Lung (tissue), 12 donors: ENCODE results near the gene IDH3G. TPM values are rescaled to one million over a fixed set of nuclear protein-coding genes. Genes with fewer than 3 reads are reported as not detected.

Experiments
- ATAC-seq: fragments of 200-7000 bp; cut with Tn5 transposase; one replicate; pipeline ENCODE4 v1.9.1; 2020; ENCODE audit warnings: moderate number of reproducible peaks; ENCODE audit not compliant: insufficient read depth, low FRiP score
- DNase-seq, 3 donors: peaks; one replicate each; pipeline ENCODE4 v3.0.0-alpha.2; 2013 to 2017
- H3K27ac ChIP-seq, 2 donors: one replicate each; pipeline ENCODE4 v1.5.1; 2013; ENCODE audit warnings: mild to moderate bottlenecking in 2 of 2, moderate library complexity in 2 of 2, control low read depth in 1 of 2, inconsistent platforms in 1 of 2, low read depth in 1 of 2, low read length in 1 of 2
- H3K27me3 ChIP-seq, 3 donors: one replicate each; pipeline ENCODE4 v1.5.1; 2013; ENCODE audit warnings: low read length in 2 of 3; ENCODE audit not compliant: control insufficient read depth in 3 of 3, insufficient read depth in 3 of 3
- H3K36me3 ChIP-seq, 4 donors: one replicate each; pipeline ENCODE4 v1.5.1; 2013; ENCODE audit warnings: low read length in 4 of 4, mild to moderate bottlenecking in 1 of 4, moderate library complexity in 1 of 4; ENCODE audit not compliant: control insufficient read depth in 4 of 4, insufficient read depth in 4 of 4
- H3K4me1 ChIP-seq, 5 donors: one replicate each; pipeline ENCODE4 v1.5.1; 2013; ENCODE audit warnings: low read length in 5 of 5, mild to moderate bottlenecking in 2 of 5, moderate library complexity in 1 of 5; ENCODE audit not compliant: control insufficient read depth in 5 of 5, insufficient read depth in 5 of 5
- H3K4me3 ChIP-seq: one replicate; pipeline ENCODE4 v1.5.1; 2013; ENCODE audit warnings: mild to moderate bottlenecking, control low read depth, moderate library complexity
- H3K9ac ChIP-seq, 2 donors: one replicate each; pipeline ENCODE4 v1.5.1; 2013; ENCODE audit warnings: low read length in 2 of 2, control low read depth in 1 of 2; ENCODE audit not compliant: insufficient read depth in 1 of 2
- H3K9me3 ChIP-seq, 4 donors: one replicate each; pipeline ENCODE4 v1.5.1; 2013; ENCODE audit warnings: low read length in 3 of 4, mild to moderate bottlenecking in 1 of 4, moderate library complexity in 1 of 4; ENCODE audit not compliant: control insufficient read depth in 4 of 4, insufficient read depth in 3 of 4
- WGBS, 2 donors: extraction: QIAGEN DNeasy Blood & Tissue Kit; methylation state at CpG; one replicate each; pipeline ENCODE4 v1.1.7; 2013; 5-methylcytosine and 5-hydroxymethylcytosine counted together
- polyA plus RNA-seq, 2 donors: library from polyadenylated mRNA; stranded (reverse); fragments of 200-250 nt; gene quantifications; one replicate each; pipeline ENCODE4 v1.2.1, GENCODE V29; 2013
- total RNA-seq, 2 donors: library from RNA; depleted of rRNA in 1 of 2; stranded (reverse); fragments of >200 nt in 1 of 2; gene quantifications; one replicate each; pipeline ENCODE4 v1.2.1, GENCODE V29; 2014 to 2021
- TF ChIP-seq, protein P1 (sequence below): IDR thresholded peaks from 2 replicates; pipeline ENCODE4 v1.5.1; 2012; ENCODE audit warnings: mild to moderate bottlenecking; ENCODE audit errors: control extremely low read depth, extremely low read depth
- donor health status: control.
- donor health status: control.
- donor health status: Bipolar disorder and iron deficiency.
- donor health status: healthy.
- donor health status: DM: yes; HTN: yes; CAD: no.

IDH3G gene
- total and polyA plus RNA-seq, 4 donors: 30.4 to 65.5 (median 54.7) TPM

DNA sequence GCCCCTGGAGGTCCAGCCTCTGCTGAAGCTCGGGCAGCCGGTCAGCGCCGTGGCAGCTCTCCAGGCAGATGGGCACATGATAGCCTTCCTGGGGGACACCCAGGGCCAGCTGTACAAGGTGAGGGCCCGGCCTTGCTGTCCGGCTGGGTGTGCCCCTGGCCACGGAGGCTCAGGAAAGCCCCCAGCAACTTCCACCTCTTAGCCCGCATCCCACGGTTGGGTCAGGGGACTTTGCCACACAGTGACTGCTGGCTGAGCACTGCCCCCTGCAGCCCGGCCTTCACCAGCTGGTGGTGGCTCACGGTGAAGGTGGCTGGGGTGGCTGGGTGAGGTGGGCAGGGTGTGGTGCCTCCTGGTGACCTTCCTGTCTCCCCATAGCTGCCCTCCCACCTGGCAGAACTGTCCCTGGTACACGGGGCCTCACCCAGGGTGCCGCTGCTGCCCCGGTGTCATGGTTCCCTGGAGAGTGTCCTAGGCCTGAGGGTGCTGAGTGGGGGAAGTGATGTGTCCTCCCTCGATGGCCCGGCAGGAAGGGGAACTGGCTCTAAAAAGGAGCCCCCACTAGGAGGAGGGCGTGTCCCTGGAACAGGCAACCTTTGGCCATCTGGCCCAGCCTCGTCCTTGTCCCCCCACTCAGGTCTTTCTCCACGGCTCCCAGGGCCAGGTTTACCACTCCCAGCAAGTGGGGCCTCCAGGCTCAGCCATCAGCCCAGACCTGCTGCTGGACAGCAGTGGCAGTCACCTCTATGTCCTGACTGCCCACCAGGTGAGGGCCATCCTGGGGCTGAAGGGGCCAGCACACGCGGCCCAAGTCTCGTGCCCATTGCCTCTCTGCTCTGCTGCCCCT, 25.6 kb downstream of the IDH3G start:
- TF ChIP-seq, protein P1, sequence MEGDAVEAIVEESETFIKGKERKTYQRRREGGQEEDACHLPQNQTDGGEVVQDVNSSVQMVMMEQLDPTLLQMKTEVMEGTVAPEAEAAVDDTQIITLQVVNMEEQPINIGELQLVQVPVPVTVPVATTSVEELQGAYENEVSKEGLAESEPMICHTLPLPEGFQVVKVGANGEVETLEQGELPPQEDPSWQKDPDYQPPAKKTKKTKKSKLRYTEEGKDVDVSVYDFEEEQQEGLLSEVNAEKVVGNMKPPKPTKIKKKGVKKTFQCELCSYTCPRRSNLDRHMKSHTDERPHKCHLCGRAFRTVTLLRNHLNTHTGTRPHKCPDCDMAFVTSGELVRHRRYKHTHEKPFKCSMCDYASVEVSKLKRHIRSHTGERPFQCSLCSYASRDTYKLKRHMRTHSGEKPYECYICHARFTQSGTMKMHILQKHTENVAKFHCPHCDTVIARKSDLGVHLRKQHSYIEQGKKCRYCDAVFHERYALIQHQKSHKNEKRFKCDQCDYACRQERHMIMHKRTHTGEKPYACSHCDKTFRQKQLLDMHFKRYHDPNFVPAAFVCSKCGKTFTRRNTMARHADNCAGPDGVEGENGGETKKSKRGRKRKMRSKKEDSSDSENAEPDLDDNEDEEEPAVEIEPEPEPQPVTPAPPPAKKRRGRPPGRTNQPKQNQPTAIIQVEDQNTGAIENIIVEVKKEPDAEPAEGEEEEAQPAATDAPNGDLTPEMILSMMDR: no peak
- Histone ChIP-seq H3K4me3 (no peak overlapping the region), H3K9me3 (peaks cover 0 to 2% (median 0%) of the 10 kb centered on the region in 4 donors), H3K27ac (no peak overlapping the region), H3K4me1 (peaks cover 0 to 16% (median 10%) of the 10 kb centered on the region in 5 donors), H3K9ac (no peak overlapping the region), H3K27me3 (no peaks in the 10 kb centered on the region), H3K36me3 (no peaks in the 10 kb centered on the region)
- WGBS, 2 donors: 73 to 79% methylated on average over 16 to 22 of the region's 22 CpGs
- DNase-seq (peak in 1 of 3 donors; percentile 13), ATAC-seq (no peak)

DNA sequence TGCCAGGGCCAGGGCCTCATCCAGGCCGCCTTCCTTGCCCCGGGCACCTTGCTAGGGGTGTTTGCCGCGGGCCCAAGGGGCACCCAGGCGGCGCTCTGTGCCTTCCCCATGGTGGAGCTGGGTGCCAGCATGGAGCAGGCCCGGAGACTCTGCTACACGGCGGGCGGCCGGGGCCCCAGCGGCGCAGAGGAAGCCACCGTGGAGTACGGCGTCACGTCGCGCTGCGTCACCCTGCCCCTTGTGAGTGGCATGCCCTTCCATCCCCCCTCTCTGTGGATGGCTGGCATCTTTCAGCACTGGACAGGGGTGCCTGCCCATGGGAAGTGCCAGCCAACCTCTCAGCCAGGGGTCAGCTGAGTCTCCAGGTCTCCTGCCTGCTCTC, 26.5 kb downstream of the IDH3G start:
- H3K4me1 ChIP-seq: peaks cover 0 to 16% (median 10%) of the 10 kb centered on the region in 5 donors
- H3K9ac ChIP-seq: no peak overlapping the region
- peaks cover 0 to 2% (median 0%) of the 10 kb centered on the region in 4 donors for H3K9me3 ChIP-seq
- no peaks in the 10 kb centered on the region for H3K27me3 ChIP-seq
- no peak overlapping the region for H3K27ac ChIP-seq
- 92 to 93% methylated on average over 3 to 20 of the region's 20 CpGs for WGBS, 2 donors
- DNase-seq: peak in 1 of 3 donors; percentile 11
- TF ChIP-seq, protein P1: no peak
- ATAC-seq: no peak
- no peak overlapping the region for H3K4me3 ChIP-seq
- no peaks in the 10 kb centered on the region for H3K36me3 ChIP-seq

DNA sequence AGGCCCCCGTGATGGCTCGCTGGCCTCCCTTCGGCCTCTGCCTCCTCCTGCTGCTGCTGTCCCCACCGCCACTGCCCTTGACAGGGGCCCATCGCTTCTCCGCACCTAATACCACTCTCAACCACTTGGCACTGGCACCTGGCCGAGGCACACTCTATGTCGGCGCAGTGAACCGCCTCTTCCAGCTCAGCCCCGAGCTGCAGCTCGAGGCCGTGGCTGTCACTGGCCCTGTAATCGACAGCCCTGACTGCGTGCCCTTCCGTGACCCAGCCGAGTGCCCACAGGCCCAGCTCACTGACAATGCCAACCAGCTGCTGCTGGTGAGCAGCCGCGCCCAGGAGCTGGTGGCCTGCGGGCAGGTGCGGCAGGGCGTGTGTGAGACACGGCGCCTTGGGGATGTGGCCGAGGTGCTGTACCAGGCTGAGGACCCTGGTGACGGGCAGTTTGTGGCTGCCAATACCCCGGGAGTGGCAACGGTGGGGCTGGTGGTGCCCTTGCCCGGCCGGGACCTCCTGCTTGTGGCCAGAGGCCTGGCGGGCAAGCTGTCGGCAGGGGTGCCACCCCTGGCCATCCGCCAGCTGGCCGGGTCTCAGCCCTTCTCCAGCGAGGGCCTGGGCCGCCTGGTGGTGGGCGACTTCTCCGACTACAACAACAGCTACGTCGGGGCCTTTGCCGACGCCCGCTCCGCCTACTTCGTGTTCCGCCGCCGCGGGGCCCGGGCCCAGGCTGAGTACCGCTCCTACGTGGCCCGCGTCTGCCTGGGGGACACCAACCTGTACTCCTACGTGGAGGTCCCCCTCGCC, 27.1 kb downstream of the IDH3G start:
- DNase-seq (peak in 1 of 3 donors; percentile 9), ATAC-seq (no peak)
- peaks cover 0 to 2% (median 0%) of the 10 kb centered on the region in 4 donors for H3K9me3 ChIP-seq
- no peak overlapping the region for H3K9ac ChIP-seq
- H3K36me3 ChIP-seq: no peaks in the 10 kb centered on the region
- WGBS, 2 donors: 85 to 89% methylated on average over 41 to 56 of the region's 56 CpGs
- H3K27ac ChIP-seq: no peak overlapping the region
- no peaks in the 10 kb centered on the region for H3K27me3 ChIP-seq
- H3K4me1 ChIP-seq: peaks cover 0 to 16% (median 10%) of the 10 kb centered on the region in 5 donors
- TF ChIP-seq, protein P1: no peak
- no peak overlapping the region for H3K4me3 ChIP-seq
